AG09309 (cell line): ENCODE data around the gene SCN8A.
A peak's percentile ranks its signal among the peaks of the same experiment; 100 is the strongest.
"Not testable (repeated sequence)": the region's sequence is repeated elsewhere in the genome, so short reads cannot be mapped to it uniquely, and the experiment has no call there.

ENCODE experiments used
- DNase-seq: peaks from one replicate; pipeline ENCODE4 v3.0.0-alpha.2; 2010; ENCODE audit warnings: low read depth
- H3K4me3 ChIP-seq: 2 replicates; pipeline ENCODE4 v1.5.1; 2011; ENCODE audit warnings: mild to moderate bottlenecking, low read depth, low read length, moderate library complexity; ENCODE audit not compliant: control insufficient read depth
- TF ChIP-seq, protein P1 (sequence below): IDR thresholded peaks from 2 replicates; pipeline ENCODE4 v1.5.1; 2011; ENCODE audit warnings: mild to moderate bottlenecking, low read depth, low read length, inconsistent platforms; ENCODE audit not compliant: insufficient read depth, control insufficient read depth; ENCODE audit errors: missing control alignments

The SCN8A gene

DNA sequence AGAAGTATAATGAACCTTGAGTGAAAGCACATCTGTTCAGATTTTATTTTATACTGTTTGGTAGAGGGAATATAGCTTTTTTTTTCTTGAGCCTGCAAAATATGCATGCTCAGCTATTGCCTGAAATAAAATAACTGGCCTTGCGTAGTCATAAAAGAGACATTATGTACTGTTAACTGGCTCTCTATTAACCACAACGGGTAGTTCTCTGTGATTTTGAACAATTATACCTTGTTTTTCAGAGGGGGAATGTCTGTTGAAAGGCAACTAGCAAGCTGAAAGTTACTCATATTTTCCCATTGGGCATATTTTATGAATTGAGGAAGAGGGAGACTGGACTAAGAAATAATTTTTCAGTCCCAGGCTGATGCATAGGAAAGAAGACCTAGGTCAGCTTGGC lies 194.9 kb downstream of the SCN8A start:
- H3K4me3 ChIP-seq: no peak overlapping the region
- TF ChIP-seq, protein P1, sequence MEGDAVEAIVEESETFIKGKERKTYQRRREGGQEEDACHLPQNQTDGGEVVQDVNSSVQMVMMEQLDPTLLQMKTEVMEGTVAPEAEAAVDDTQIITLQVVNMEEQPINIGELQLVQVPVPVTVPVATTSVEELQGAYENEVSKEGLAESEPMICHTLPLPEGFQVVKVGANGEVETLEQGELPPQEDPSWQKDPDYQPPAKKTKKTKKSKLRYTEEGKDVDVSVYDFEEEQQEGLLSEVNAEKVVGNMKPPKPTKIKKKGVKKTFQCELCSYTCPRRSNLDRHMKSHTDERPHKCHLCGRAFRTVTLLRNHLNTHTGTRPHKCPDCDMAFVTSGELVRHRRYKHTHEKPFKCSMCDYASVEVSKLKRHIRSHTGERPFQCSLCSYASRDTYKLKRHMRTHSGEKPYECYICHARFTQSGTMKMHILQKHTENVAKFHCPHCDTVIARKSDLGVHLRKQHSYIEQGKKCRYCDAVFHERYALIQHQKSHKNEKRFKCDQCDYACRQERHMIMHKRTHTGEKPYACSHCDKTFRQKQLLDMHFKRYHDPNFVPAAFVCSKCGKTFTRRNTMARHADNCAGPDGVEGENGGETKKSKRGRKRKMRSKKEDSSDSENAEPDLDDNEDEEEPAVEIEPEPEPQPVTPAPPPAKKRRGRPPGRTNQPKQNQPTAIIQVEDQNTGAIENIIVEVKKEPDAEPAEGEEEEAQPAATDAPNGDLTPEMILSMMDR: no peak
- no peak for DNase-seq

DNA sequence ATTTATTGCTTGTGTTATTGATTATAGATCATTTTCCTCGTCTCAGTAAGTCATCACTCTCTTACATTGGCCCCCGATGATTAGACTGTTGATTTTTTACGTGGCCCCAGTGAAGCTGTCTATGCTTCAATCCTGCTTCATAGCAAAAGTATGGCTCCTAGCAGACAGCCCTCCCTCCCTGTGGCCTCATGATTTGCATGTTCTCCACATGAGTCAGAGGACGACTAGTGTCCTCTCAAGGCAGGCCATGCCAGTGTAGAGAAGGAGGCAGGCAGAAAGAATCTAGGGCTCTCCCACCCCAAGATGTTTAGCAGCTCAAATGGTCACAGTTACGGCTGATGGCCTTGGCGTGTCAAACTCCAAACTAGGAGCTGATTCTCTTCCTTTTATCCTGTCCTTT lies 197.8 kb downstream of the SCN8A start:
- no peak overlapping the region for H3K4me3 ChIP-seq
- TF ChIP-seq, protein P1: no peak
- peak; percentile 28 for DNase-seq

DNA sequence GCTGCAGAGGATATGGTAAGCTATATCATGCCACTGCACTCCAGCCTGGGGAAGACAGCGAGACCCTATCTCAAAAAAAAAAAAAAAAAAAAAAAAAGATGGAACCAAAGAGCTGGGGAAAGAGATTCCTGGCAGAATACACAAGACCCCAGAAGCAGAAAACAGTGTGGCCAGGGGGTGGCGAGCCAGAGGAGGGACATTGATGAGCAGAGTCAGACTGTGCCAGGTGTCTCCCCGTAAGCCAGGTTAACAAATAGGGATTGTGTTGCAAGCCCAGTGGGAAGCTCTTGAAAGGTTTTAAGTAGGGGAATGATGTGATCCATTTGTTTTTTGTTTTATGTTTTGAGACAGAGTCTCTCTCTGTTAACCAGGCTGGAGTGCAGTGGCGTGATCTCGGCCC lies 201.4 kb downstream of the SCN8A start:
- no peak for DNase-seq
- TF ChIP-seq, protein P1: no peak
- no peak overlapping the region for H3K4me3 ChIP-seq

DNA sequence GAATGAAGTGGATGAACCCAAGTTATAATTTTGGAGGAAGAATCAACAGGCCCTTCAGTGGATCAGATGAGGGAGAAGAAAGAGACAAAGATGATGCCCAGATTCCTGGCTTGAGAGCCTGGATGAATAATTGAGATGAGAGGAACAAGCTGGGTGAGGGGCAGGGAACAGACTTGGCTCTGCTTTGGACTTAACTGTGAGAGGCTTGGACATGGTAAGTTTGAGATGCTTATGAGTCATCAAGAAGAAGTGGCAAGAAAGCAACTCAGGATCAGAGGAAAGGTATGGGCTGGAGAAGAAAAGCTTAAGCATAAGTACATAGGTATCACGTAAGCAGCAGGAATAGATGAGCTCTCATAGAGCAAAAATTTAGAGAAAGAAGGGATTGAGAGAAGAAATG lies 202.2 kb downstream of the SCN8A start:
- no peak overlapping the region for H3K4me3 ChIP-seq
- no peak for DNase-seq
- TF ChIP-seq, protein P1: no peak

DNA sequence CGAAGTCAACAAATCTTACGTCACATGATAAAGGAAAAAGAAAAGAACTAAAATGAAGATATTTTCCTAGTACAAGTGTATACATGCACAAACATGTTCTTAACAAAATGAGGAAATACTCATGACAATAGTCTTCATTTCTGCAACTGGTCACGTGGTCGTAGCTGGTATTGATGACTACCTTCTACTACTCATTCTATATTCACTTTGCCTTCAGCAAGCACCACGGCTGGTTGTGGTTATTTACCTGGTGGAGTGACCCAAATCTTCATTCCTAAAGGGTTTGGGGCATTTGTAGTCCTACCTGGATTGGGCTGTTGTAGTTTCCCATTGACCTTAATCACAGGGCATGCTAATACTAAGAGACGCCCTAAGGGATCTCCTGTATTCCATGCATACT lies 206.3 kb downstream of the SCN8A start:
- no peak overlapping the region for H3K4me3 ChIP-seq
- DNase-seq: no peak

DNA sequence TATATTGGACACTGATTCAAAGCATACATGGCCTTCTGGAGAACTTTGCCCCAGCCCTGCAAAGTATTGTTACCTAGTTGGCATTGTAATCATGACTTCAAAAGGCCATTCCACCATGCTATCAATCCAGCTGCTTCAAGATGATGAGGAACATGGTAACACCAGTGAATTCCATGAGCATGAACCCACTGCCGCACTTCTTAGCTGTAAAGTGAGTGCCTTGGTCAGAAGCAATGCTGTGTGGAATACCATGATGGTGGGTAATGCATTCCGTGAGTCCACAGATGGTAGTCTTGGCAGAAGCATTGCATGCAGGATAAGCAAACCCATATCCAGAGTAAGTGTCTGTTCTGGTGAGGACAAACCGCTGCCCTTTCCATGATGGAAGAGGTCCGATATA lies 207.0 kb downstream of the SCN8A start:
- not testable (repeated sequence) for H3K4me3 ChIP-seq, DNase-seq

More for the DNA sequence above, 206.3 kb downstream of the SCN8A start:
- TF ChIP-seq, protein P1: no peak

DNA sequence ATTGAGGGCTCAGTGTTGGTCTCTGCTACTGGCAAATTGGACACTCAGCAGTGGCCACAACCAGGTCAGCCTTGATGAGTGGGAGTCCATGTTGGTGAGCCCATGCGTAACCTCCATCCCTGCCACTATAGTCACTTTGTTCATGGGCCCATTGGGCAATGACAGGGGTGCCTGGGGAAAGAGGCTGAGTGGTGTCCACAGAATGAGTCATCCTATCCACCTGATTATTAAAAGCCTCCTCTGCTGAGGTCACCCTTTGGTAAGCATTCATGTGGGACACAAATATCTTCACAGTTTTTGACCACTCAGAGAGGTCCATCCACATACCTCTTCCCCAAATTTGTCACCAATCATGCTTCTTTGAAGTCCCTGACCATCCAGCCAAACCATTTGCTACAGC lies 207.5 kb downstream of the SCN8A start:
- TF ChIP-seq, protein P1: no peak

More for the DNA sequence above, 207.5 kb downstream of the SCN8A start:
- no peak overlapping the region for H3K4me3 ChIP-seq
- no peak for DNase-seq
